HUDEP-2 (cell line): ENCODE results near the gene ATL1.

Experiments used
- DNase-seq, 76 experiments: peaks; one replicate each; lab custom pipeline; 2025; ENCODE audit not compliant: unreplicated experiment in 76 of 76; lab: John Stamatoyannopoulos, UW

The ATL1 gene

GRCh38 chr14:50559990-50560930, at the start of gene ATL1:
Gene ATL1 (plus strand): TSS chr14:50560145. CDS start chr14:50560266, 121 bp downstream.
- peak in 25 of 76 experiments; percentile 2 to 43 (median 20) for DNase-seq

GRCh38 chr14:50510157-50510556, 49.8 kb upstream of the ATL1 start:
- no peak for DNase-seq

GRCh38 chr14:50512463-50512862, 47.5 kb upstream of the ATL1 start:
- no peak for DNase-seq

- no peak for DNase-seq
Measured at GRCh38 chr14:50516091-50516490, 43.9 kb upstream of the ATL1 start.

DNA sequence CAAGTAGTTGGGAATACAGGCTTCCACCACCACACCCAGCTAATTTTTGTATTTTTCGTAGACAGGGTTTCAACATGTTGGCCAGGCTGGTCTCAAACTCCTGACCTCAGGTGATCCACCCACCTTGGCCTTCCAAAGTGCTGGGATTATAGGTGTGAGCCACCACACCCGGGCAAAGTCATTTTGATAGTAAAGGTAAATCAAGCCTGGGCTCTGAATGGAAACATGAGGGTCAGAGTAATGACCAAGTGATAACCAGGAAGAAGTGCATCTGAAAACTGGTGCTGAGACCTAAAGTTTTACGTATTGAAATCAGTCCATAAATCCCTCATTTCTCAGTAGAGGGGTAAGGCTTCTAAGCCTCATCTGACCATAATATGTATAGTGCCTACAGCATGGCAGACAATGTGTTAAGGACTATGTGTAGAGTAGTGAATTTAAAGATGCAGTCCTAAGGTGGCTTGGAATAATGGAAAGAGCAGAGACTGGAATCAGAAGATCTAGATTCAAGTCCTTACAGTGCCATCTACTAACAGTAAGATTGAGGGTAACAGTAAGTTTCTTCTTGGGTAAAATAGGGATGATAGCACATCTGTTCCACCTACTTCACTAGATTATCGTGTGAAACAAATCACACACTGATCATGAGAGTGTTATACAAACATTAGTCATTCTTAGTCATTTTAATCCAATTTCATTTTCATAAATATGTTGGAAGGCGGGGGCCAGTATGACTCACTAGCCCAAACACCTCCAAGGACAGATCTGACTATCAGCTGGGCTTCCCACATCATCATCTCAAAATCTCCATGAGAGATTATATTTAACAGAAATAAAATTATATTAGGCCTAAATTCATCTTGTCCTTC, 38.8 kb upstream of the ATL1 start:
- peak in 16 of 76 experiments; percentile 3 to 38 (median 10) for DNase-seq

GRCh38 chr14:50521912-50522341, 38.0 kb upstream of the ATL1 start:
- no peak for DNase-seq

DNA sequence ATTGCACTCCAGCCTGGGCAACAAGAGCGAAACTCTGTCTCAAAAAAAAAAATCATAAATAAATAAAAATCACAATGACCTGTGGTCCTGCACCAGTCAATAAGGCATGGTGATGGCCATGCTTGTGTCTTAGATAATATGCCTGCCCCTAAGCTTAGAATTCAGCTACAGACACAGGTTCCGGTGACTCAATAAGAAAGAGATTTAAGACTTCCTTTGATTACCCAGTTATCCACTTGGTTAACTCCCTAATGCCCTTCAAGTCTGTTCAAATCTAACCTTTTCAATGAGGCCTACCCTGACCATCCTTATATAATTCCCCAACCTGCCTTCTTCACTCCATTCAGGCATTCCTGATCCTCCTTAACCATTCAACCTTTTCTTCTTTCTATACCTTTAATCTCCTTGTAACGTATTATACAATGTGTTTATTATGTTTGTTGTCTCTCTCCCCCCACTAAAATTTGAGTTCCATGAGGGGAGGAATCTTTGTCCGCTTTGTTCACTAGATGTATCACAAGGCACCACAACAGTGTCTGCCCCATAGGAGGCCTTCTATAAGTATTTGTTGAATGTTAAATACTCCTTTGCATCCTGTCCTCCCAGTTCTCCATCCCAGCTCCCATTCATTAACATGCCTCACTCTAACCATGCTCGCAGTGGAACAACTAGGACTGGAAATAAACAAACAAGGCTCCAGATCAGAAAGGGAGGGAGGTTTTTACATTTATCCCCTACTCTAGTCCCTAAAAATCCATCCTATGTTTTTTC, 36.5 kb upstream of the ATL1 start:
- no peak for DNase-seq

DNA sequence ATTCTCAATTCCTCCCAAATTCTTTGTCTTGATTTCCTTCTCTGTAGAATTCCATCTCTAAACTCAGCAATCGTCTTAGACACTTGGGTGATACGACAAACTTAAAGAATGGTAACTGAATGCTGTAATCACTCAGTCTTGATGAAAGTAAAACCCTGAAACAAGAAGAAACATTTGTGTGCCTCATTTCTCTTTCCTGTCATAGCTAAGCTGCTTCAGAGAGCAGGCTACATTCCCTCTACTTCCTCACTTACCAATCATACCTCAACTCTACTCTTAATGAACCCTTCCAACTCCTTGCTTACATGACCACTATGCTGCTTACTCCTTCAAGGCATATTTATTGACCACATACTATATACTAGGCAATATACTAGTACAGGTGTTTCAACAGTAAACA, 35.9 kb upstream of the ATL1 start:
- DNase-seq, result no peak

DNA sequence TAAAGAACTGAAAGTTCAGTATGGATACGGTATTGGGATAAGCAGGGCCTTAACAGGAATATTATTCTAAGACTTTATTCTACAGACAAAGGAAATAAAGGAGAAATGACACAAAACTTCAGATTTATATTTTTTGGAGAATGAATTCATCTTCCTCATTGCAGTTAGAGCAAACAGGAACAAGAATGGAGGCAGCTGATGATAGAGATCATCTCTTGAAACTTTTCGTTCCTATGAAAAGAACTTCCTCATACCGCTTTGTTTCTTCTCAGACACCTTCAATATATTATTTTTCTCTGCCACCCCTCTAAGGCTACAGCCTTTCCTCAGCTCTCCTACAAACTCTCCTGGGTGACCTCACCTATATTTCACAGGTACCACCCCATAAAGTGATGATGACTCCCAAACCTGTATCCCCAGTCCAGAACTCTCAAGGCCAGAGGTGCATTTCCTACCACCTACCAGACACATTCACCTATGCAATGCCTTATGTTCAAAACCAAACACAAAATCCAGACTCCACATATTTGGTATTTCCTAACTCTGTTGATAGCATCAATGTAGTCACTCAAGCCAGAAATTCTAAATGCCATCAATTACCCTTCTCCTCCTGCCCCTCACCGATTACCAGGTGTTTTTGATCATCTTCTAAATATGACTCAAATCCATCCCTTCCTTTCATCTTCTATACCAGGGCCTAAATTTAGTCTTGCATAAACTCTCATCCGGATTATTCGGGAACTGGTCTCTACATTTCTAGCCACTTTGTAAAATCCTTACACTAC, 35.0 kb upstream of the ATL1 start:
- DNase-seq, result no peak

- no peak for DNase-seq
Measured at GRCh38 chr14:50528000-50528399, 31.9 kb upstream of the ATL1 start.

GRCh38 chr14:50529288-50530179, 30.4 kb upstream of the ATL1 start:
- DNase-seq, result peak in 1 of 76 experiments; percentile 10

- no peak for DNase-seq
Measured at GRCh38 chr14:50530358-50530757, 29.6 kb upstream of the ATL1 start.

GRCh38 chr14:50530794-50531365, 29.1 kb upstream of the ATL1 start:
- no peak for DNase-seq

DNA sequence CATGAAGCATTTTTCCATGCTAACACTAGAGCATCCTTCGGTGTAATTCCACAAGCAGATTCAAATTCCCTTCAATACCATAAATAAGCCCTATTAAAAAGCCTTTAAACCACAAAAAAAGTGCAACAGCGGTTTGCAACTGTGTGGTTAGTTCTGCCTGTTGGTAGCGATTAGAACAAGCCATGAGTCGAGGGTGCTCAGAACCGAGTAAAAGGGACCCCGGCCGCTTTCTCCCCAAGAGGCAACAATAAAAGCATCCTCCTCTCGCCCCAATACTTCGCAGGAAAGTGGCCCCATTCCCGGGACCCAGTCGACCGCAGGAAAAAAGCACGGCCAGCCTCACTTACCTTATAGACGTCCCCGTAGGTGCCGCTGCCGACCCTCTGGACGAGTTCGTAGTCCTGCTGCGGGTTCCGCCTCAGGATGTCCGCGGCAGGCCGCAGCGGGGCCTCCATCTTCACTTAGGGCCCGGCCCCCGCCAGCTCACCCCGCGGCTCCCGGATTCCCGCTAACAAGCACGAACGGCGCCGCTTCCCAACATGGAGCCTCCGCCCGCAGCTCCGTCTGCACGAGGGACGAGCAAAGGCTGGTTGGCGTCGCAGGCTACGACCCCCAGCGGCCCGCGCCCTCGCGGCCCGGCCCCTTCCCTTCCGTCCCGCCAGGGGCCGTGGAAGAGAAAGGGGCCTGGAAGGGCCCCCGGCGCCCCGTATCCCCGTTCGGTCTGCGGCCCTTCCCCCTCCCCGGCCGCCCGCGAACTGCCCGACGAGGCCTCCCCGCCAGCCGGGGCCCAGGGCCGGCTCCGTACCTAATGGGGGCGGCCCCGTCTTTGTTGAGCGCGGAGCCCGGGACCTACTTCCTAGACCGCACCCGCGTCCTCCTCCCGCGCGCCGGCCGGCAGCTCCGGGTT, 28.1 kb upstream of the ATL1 start:
- DNase-seq, result peak in 16 of 76 experiments; percentile 9 to 55 (median 24)

- DNase-seq, result peak in 74 of 76 experiments; percentile 8 to 90 (median 80)
Measured at GRCh38 chr14:50532502-50533240, 27.3 kb upstream of the ATL1 start, which contains the start of gene MAP4K5. Gene MAP4K5 (minus strand): TSS chr14:50532569. CDS start chr14:50532049, 520 bp downstream.

- no peak for DNase-seq
Measured at GRCh38 chr14:50533241-50533705, 26.7 kb upstream of the ATL1 start.
